Measurements from ENCODE around the gene PXT1.
"Not testable (repeated sequence)": the region's sequence is repeated elsewhere in the genome, so short reads cannot be mapped to it uniquely, and the experiment has no call there.

The PXT1 gene

DNA sequence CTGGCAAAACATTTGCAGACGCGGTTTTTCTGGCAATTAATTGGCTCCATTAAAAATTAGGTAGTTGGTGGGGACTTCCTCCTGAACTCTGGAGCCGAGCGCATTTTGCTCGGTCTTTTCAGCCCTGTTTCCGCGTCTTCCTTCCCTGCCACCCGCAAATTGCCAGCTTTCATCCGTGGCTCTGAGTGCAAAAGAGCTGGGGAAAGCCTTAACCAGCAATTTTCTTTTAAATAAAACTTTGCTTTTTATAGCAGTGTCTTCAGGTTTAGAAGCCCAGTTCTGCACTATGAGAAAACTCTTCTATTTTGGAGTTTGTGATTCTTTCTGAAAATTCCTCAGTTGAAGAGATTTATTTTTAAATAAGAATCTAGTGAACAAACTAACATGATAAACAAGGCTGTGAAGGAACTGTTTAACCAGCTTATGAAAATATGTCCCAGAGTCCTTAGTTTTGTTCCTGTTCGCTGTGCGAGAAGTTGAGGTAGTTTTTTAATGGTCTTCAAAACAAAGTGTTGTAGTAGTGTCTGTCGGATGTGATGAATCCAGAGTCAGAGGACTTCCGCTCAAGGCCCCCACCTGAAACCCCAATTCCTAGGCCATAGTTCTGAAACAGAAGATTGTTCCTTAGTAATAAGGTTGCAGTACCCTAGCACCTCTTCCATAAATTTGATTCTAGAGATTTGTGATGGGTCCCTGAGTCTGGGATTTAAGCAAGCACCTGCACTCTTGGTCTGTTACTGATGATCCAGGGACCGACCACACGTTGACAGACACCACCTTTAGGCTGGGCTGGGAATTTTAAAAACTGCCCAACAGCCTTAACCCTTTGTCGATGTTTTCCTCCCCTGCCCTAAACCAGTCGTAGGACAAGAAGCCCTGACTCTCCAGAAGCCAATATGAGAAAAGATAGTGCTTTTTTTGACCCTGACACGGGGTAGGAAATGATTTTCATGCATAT lies 1.1 kb upstream of the PXT1 start:
- DNase-seq = no peak

DNA sequence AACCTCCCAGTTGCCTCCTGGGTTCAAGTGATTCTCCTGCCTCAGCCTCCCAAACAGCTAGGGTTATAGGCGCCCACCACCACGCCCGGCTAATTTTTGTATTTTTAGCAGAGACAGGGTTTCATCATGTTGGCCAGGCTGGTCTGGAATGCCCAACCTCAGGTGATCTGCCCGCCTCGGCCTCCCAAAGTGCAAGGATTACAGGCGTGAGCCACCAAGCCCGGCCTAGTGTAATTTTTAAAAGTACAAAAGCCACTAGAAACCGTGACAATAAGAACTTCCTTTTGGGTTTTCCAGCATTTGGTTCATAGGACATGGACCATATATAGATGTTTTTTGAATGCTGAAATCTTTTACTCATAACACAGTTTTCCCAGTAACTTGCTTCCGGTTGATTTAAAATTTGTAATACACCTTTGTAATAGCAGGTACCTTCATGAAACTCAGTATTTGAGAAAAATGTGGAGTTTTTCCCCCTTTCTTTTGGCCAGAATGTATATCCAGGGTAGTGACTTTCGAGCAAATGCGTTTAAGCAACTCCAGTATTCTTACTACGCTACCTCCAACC lies 467 bp downstream of the PXT1 start:
- DNase-seq = no peak

DNA sequence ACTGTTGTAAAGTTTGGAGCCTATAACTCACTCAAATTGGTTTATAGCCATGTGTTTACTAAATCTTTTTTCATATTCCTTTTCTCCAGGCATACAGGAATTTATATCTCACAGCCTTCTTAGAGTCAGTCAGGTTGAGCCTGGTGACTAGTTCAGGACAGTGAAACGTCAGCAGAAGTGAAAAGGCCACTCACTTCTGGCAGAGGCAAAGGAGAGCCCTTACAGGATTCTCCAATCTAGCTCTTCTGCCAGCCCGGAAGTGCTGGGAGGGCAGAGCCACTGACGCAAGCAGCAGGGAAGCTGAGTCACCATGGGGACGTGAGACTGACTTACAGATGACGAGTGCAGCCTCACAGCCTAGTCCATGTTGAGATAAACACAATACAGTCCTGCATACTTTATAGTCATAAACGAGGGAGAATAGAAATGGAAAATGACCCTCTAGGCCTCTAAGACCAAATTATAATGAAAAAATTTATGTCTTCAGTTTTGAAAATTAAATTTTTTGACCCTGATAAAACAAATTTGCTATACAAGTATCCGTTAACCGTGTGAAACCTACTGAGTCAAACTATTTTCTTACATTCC lies 1.3 kb downstream of the PXT1 start:
- peak; percentile 78 for DNase-seq

DNA sequence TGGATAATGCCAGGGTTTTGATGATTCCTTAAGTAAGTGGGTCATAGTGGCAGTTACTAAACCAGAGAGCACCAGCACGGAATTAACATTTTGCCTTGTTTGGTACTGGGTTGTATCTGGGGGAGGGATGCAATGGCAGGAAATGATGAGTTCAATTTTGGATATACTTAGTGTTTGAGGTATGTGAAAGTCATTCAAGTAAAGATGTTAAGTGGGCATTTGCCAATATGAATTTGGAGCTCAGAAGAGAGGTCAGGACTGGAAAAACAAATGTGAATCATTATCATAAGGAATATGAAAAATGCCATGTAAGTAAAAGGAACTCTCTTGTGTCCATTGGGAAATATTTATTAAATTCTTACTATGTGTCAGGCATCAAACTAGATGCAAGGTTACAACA lies 6.2 kb downstream of the PXT1 start:
- DNase-seq = no peak

DNA sequence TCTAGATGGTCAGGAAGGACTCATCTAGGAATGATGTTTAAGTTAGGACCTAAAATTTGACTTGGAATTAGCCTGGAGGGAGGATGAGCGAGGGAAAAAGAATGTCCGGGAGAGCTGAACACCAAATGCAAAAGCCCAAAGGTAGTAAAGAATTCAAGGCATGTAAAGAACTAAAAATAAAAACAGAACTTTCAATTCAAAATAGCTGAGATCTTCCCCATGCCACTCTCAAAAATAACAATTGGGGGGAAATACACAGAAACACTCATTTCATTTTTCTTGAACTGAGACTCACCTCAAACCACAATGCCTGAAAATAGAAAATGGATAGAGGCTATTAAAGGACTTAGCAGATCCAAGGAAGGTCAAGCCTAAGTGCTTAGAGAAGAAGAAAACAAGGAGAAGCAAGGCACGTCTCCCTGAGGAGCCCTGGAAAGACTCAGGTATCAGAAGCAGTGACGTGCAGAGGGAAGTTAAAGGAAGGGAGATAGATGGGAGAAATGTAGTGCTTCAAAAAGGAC lies 10.4 kb downstream of the PXT1 start:
- no peak for DNase-seq

DNA sequence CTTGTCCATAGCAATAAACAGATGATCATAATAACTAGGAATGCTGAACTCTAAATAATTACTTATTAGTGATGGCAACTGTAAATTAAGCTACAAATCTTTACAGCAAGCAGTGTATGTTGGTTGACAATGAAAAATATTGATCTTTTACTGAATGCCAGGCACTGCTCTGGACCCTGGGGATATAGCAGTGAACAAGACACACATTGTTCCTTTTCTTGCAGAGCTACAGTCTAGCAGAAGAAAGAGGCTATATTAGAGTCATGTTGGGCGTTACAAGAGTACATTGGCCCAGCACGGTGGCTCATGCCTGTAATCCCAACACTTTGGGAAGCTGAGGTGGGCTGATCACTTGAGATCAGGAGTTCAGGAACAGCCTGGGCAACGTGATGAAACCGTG lies 11.5 kb downstream of the PXT1 start:
- no peak for DNase-seq

DNA sequence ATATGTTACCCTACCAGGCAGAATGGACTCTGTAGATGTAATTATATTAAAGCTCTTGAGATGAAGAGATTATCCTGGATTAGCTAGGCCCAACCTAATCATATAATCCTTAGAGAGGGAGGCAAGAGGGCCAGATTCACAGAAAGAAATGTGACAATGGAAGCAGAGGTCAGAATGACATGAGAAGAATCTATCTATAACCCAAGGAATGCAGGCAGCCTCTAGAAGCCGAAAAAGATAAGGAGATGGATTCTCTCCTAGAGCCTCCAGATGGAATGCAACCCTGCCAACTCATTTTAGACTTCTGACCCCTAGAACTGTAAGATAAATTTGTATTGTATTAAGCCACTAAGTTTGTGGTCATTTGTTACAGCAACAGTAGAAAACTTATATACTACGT lies 12.3 kb downstream of the PXT1 start:
- DNase-seq = no peak

DNA sequence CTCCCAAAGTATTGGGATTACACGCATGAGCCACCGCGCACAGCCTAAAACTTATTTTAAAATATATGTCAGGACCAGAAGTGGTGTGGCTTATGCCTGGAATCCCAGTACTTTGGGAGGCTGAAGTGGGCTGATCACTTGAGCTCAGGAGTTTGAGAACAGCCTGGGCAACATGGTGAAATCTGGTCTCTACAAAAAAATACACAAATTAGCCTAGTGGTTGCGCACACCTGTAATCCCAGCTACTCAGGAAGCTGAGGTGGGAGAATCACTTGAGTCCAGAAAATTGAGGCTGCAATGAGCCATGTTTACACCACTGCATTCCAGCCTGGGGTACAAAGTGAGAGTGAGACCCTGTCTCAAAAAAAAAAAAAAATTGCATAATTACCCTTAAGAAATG lies 13.7 kb downstream of the PXT1 start:
- DNase-seq = no peak

DNA sequence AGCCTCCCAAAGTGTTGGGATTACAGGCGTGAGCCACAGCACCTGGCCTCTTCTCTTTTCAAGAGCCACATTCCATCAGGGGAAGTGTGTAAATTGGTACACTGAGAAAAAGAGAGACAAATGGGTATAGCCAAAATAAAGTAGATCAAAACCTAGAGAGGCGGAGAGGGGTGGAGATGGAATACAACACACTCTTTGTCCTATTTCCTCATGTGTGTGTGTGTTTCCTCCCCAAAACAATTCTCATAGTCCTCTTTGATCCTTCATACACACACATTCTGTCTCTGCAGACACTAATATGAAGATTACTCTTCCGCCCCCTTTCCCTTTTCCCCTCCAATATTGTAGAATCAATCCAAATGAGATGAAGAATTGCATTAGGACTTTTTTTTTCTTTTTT lies 16.0 kb downstream of the PXT1 start:
- no peak for DNase-seq

DNA sequence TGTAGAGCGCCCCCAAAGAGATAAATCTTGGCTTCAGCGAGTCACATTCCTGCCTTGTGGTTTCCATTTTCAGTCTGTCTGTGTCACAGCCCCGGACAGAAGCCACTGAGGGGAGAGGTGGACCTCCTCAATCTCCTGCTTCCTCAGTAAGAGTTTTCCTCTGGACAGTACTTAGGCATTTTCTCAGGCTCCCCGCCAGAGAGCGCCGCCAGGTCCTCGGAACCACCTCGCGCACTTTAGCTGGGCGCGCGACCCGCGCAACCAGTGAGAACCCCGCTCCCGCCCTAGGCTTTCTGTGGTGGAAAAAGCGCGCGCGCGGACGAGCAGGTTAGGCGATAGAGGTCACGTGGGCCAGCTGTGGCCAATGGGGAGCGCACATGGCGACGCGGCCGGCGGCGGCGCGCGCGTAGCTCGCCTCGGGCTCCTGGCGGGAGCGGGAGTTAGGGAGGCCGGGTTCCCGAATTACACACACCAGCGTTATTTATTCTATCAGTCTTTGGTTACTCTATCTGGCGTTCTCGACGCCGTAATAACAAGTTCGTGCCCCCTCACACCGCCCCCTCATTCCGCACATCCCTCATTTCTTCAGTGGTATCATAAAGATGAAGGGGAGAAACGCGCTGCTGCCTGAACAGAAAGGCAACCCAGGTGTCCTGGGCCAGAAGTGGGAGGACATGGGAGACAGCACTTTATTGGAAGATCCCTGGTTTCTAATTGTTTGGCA lies 19.4 kb downstream of the PXT1 start:
- peak; percentile 93 for DNase-seq

DNA sequence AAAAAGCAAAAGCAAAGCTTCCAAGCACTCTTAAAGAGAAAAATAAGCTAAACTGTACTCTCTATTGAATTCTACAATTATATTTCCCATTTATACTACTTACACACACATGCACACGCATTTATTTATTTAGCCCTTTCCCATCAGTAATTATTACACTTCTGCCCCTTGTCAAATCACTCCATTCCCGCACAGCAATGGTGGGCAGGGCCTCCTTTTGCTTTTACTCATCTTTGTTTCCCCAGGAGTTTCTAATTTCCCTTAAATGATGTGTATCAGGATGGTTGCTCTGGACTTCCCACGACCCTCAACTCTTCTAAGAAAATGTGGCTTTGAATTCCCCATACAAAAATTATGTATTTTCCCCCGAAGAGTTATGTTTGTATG lies 19.9 kb downstream of the PXT1 start:
- DNase-seq = no peak

DNA sequence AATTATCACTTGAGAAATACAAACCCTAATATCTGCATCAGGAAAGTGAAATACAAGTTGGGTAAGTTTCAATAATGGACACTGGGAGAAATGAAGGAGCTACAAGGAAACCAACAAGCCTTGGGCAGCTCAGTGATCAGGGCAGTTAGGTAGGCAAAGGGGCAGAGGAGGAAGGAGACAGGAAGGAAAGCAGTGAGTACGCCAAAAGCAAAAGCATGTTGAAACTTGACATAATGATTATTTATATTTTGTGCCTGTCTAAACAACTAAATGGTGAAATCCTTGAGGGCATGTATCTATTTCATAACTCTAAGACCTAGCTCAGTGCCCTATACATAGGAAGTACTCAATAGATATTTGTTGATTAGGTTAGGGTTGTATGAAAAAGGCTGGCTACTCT lies 23.3 kb downstream of the PXT1 start:
- DNase-seq = no peak

DNA sequence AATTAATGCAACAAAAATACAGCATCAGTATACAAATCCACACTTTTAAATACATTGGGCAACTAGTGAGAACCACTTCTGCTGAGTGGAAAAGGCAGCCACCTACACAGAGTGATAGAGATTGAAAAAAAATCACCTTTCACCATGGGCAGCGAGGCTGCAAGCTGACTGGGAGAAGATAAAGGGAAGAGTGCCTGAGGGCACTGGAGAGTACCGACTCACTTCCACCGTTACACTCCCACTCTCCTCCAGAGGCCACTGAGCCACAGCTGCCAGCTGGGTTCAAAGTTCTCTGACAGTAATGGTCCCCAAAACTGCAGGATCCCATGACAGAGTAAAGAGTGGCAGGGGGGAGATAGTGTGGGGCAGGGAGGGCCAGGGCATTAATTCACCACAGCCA lies 24.1 kb downstream of the PXT1 start:
- DNase-seq = no peak

DNA sequence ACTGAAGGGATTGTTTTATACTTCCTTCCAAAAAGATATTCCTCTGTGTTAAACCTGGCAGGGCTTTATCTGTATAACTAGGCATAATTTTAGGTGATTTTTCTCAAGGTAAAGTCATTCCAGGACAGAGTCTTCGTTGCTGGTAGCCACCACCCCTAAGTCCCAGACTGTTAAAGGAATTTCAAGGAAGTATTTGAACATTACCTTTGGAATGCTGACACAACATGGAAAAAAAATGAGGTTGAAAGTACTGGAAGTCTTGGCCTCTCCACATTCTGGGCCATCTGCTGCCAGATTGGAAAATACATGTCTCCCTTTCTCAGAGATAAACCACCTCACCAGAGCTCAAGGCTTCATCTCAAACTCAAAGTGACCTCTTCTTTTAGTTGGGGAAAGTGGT lies 28.2 kb downstream of the PXT1 start:
- DNase-seq = no peak

DNA sequence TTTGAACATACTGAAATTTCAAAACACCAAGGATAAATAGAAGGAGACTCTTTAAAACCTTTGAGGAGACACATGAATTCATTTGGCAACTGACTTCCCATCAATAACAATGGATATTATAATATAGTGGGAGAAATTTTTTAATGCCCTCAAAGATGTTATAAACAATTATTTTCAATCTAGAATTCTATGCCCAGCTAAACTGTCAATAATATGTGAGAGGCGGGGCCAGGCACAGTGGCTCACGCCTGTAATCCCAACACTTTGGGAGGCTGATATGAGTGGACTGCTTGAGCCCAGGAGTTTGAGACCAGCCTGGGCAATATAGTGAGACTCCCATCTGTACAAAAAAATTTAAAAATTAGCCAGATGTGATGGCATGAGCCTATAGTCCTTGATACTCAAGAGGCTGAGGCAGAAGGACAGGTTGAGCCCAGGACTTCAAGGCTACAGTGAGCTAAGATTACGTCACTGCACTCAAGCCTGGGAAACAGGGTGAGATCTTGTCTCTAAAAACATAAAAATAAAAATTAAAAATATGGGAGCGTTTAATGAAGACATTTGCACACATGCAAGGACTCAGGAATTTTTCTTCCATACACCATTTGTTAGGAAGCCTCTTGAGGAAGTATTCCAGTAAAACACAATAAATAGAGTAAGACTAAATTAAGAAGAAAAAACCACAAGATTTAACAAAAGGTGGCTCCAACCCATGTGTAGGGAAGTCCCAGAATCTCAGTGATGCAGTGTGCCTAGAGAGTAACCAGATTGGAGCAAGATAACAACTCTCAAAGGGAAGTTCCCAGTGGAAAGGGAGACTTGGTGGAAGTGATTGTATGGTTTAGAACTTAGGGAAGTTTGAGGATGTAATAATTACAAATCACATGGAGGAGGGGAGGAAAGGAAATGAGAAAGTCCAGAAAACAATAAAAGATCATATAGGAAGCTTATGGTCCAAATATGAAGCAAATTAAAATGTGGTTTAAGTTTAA lies 28.9 kb downstream of the PXT1 start:
- no peak for DNase-seq

DNA sequence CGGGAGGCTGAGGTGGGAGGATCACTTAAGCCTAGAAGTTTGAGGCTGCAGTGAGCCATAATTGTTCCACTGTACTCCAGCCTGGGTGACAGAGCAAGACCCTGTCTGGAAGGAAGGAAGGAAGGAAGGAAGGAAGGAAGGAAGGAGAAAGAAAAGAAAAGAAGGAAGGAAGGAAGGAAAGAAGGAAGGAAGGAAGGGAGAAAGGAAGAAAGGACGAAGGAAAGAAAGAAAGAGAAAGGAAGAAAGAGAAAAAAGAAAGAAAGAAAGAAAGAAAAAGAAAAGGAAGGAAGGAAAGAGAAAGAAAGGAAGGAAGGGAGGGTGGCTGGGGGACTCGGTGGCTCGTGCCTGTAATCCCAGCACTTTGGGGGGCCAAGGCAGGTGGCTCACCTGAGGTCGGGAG lies 32.9 kb downstream of the PXT1 start:
- DNase-seq = not testable (repeated sequence)

DNA sequence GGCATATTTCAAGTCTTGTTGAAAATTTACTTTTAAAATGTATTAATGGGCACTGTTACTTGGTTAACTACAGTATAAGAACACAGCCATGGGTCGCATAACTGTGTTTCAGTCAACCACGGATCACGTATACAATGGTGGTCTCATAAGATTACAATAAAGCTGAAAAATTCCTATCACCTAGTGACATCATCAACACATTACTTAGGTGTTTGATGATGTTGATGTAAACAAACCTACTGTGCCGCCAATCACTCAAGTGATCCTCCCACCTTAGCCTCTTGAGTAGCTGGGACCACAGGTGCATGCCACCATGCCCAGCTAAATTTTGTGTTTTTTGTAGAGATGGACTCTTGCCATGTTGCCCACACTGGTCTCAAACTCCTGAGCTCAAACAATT lies 38.5 kb downstream of the PXT1 start:
- DNase-seq = no peak

DNA sequence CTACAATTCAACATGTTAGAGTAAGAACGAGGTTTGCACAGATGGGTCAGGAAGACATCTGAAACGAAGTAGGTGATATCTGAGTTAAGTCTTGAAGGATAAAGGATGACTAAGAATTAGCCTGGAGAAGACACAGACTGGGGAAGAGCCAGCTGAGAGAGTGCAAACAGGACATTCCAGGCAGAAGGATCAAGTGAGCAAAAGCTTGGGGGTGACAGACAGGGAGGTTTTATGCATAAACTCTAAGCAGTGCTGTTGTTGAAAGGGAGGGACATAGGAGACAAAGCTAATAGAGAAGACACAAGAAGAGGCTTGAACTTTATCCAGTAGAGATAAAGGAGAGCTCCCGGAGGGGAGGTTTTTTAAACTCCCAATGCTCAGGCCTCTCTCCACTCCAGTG lies 40.2 kb downstream of the PXT1 start:
- no peak for DNase-seq

DNA sequence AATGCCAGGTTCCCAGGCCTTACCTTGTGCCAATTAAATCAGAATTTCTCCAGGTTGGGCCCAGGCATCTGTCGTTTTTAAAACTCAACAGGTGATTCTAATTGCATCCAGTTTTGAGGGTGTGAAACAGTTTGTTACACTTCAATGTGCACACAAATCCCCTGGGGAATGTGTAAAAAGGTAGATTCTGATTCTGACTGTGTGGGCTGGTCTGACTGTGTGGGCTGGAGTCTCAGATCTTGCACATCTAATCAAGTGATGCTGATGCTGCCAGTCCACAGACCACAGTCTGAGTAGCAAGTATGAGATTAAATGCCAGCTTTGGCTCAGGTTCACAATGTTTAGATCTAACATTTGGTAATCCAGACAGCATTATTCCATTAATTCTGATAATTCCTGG lies 42.7 kb downstream of the PXT1 start:
- DNase-seq = no peak

DNA sequence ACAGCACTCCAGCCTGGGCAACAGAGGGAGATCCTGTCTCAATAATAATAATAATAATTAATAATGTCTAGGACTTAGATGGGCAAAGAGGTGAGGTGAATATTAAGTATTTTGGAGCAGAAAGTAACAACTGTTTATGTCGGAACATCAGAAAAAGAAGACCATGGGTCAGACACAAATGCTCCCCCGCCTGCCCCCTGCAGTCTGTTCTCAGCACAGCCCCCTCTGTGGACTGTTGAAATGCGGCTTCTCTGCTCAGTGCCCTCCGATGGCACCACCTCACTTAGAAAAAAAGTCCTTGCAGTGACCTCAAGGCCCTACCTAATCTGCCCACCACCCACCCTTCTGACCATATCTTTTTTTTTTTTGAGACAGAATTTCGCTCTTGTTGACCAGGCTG lies 50.0 kb downstream of the PXT1 start:
- no peak for DNase-seq

DNA sequence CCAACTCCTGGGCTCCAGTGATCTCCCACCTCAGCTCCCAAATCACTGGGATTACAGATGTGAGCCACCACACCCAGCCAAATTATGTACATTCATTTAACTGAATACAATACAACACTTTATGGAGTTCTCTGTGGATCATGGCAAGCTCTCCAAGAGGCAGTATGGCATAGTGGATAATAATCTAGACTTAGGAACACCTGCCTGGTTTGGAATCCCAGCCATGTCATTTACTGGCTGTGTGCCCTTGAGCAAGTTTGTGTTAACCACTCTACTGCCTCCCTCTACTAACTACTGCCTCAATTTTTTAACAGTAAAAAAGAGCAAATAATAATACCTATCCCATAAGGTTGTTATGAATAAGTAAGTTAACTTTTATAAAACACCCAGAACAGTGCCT lies 53.3 kb downstream of the PXT1 start:
- DNase-seq = no peak
